SK-N-MC (cell line): ENCODE results near the gene ELMOD3.
"Not testable (repeated sequence)": the region's sequence is repeated elsewhere in the genome, so short reads cannot be mapped to it uniquely, and the experiment has no call there.

Experiments
- EZH2 ChIP-seq: fragments of 200-600 bp; sonication (generic); IDR thresholded peaks from one replicate; pipeline ENCODE4 v1.6.1; 2017; ENCODE audit warnings: antibody characterized with exemption
- FOXP2 ChIP-seq: optimal IDR thresholded peaks from 2 replicates; pipeline ENCODE3; 2011; ENCODE audit warnings: mild to moderate bottlenecking, moderate library complexity; ENCODE audit not compliant: insufficient read depth; ENCODE audit errors: extremely low read length, control extremely low read depth
- POLR2AphosphoS5 ChIP-seq: IDR thresholded peaks from 2 replicates; pipeline ENCODE4 v1.6.1; 2012; ENCODE audit warnings: mild to moderate bottlenecking, low read depth, low read length, borderline replicate concordance

DNA sequence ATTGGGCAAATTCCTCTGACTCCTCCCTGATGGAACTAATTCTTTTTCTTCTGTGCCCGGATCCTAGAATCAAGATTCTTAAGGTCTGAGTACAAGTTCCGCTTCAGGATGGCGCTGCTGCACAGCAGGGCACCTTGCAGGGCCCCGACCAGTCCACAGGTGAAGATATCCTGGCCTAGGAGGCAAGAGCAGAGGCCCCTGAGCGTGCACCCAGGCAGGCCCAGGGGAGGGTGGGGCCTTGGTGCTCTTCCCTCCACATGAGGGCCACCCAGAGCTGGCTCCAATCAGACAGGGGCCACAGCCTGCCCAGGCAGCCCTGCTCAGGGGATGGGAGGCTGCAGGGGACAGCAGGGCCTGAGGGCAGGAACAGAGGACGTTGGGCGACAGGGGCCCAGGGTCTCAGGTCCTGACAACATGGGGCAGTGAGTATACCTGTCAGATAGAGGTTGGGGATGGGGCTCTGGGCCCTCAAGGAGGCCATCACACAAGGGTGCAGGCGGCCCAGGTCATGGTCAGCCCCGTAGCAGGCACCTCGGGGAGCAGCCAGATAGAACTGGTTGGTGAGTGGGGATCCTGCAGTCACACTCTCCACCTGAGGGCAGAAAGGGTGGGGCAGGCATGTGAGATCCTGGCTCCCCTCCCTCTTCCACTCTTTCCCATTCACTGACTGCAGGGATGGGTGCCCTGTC is 11.2 kb upstream of the ELMOD3 start:
- not testable (repeated sequence) for TF ChIP-seq EZH2, POLR2AphosphoS5, FOXP2
